Ecto neural progenitor cell (in vitro differentiated cells): ENCODE data around the gene SRGAP1.

ENCODE experiments used
- DNase-seq: peaks from one replicate; pipeline ENCODE4 v3.0.0-alpha.2; 2018; ENCODE audit warnings: low spot score

Gene SRGAP1

GRCh38 chr12:63968673-63969072, 124.2 kb downstream of the SRGAP1 start:
- no peak for DNase-seq

- DNase-seq = no peak
These were observed 132.4 kb downstream of the SRGAP1 start for GRCh38 chr12:63976902-63977395.

GRCh38 chr12:63977441-63977840, 132.9 kb downstream of the SRGAP1 start:
- no peak for DNase-seq

- DNase-seq = no peak
These were observed 134.0 kb downstream of the SRGAP1 start for GRCh38 chr12:63978519-63978918.

- DNase-seq = no peak
These were observed 135.7 kb downstream of the SRGAP1 start for GRCh38 chr12:63980211-63980610.

GRCh38 chr12:63981343-63981742, 136.8 kb downstream of the SRGAP1 start:
- no peak for DNase-seq

- DNase-seq = no peak
These were observed 138.2 kb downstream of the SRGAP1 start for GRCh38 chr12:63982604-63983295.

- no peak for DNase-seq
These were observed 141.0 kb downstream of the SRGAP1 start for GRCh38 chr12:63985456-63985855.

- DNase-seq = no peak
These were observed 141.4 kb downstream of the SRGAP1 start for GRCh38 chr12:63985945-63986344.

GRCh38 chr12:63989301-63989845, 144.9 kb downstream of the SRGAP1 start:
- no peak for DNase-seq

- DNase-seq = no peak
These were observed 146.5 kb downstream of the SRGAP1 start for GRCh38 chr12:63990828-63991547.

- DNase-seq = no peak
These were observed 150.2 kb downstream of the SRGAP1 start for GRCh38 chr12:63994704-63995103.

- DNase-seq = no peak
These were observed 151.0 kb downstream of the SRGAP1 start for GRCh38 chr12:63995512-63995911.

GRCh38 chr12:63996556-63996955, 152.1 kb downstream of the SRGAP1 start:
- no peak for DNase-seq

- DNase-seq = no peak
These were observed 152.7 kb downstream of the SRGAP1 start for GRCh38 chr12:63997198-63997597.

- DNase-seq = no peak
These were observed 154.1 kb downstream of the SRGAP1 start for GRCh38 chr12:63998584-63998983.

- no peak for DNase-seq
These were observed 155.4 kb downstream of the SRGAP1 start for GRCh38 chr12:63999853-64000252.

GRCh38 chr12:64001439-64001838, 156.9 kb downstream of the SRGAP1 start:
- DNase-seq = no peak

GRCh38 chr12:64004641-64005040, 160.1 kb downstream of the SRGAP1 start:
- DNase-seq = no peak

GRCh38 chr12:64006211-64006825, 161.8 kb downstream of the SRGAP1 start:
- no peak for DNase-seq

- DNase-seq = no peak
These were observed 163.4 kb downstream of the SRGAP1 start for GRCh38 chr12:64007853-64008252.

- DNase-seq = no peak
These were observed 164.1 kb downstream of the SRGAP1 start for GRCh38 chr12:64008596-64008995.
